ENCODE results near the gene STXBP3.
"Not testable (repeated sequence)": the region's sequence is repeated elsewhere in the genome, so short reads cannot be mapped to it uniquely, and the experiment has no call there.

Gene STXBP3, protein sequence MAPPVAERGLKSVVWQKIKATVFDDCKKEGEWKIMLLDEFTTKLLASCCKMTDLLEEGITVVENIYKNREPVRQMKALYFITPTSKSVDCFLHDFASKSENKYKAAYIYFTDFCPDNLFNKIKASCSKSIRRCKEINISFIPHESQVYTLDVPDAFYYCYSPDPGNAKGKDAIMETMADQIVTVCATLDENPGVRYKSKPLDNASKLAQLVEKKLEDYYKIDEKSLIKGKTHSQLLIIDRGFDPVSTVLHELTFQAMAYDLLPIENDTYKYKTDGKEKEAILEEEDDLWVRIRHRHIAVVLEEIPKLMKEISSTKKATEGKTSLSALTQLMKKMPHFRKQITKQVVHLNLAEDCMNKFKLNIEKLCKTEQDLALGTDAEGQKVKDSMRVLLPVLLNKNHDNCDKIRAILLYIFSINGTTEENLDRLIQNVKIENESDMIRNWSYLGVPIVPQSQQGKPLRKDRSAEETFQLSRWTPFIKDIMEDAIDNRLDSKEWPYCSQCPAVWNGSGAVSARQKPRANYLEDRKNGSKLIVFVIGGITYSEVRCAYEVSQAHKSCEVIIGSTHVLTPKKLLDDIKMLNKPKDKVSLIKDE

DNA sequence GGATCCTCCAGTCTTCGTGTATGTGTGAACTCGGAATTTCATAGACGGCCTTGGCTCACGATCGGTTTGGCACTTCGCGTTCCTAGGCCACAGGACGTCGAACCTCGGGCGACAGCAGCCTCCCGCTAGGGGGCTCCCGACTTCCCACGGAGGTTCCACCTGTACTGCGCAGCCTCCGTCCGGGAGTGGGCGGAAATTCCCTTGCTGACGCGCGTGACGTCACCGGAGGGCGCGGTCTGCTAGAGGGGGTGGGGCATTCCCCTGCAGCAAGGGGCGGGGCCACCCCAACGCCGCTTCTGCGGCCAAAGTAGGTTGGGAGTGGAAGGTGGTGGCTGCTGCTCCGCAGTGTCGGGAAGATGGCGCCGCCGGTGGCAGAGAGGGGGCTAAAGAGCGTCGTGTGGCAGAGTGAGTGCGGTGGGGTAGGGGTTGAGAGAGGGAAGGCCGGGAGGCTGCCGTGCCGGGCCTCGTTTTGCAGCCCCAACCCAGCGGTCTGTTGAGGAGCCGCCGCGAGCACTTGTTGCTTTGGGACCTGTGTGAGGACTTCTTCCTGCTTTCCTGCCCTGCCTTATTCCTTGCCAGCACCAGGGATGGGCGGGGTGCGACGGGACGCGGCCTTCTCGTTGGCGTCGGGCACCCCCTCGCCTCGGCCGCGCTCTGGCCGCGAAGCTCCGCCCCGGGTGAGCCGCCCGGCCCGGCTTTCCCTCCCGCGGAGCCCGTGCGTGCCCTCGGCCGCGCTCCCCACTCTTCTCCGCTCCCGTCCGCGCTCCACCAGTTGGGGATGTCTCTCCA, at the start of gene STXBP3:
Gene STXBP3 (plus strand): TSS at position 293 of the 789 bp plus-strand sequence. CDS start 64 bp downstream, at position 357.
- peak; percentile 97 for DNase-seq

DNA sequence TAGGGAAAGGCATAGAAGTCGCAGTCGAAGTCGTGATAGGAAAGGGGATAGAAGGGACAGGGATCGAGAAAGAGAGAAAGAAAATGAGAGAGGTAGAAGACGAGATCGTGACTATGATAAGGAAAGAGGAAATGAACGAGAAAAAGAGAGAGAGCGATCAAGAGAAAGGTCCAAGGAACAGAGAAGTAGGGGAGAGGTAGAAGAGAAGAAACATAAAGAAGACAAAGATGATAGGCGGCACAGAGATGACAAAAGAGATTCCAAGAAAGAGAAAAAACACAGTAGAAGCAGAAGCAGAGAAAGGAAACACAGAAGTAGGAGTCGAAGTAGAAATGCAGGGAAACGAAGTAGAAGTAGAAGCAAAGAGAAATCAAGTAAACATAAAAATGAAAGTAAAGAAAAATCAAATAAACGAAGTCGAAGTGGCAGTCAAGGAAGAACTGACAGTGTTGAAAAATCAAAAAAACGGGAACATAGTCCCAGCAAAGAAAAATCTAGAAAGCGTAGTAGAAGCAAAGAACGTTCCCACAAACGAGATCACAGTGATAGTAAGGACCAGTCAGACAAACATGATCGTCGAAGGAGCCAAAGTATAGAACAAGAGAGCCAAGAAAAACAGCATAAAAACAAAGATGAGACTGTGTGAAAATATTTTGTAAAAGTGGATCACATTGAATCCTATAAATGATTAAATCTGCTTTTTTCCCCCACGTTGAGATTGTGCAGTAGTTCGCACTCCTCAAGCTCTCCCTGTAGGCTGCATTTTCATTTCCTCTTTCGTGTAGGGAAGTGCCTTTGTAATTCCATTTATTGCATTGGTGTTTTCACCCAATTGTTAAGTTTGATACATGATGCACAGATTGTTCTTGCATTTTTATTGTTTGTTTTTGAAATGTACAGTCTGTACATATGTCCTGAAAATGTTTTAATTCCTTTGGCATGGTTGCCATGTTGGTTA, 46.8 kb upstream of the STXBP3 start:
- DNase-seq: no peak

DNA sequence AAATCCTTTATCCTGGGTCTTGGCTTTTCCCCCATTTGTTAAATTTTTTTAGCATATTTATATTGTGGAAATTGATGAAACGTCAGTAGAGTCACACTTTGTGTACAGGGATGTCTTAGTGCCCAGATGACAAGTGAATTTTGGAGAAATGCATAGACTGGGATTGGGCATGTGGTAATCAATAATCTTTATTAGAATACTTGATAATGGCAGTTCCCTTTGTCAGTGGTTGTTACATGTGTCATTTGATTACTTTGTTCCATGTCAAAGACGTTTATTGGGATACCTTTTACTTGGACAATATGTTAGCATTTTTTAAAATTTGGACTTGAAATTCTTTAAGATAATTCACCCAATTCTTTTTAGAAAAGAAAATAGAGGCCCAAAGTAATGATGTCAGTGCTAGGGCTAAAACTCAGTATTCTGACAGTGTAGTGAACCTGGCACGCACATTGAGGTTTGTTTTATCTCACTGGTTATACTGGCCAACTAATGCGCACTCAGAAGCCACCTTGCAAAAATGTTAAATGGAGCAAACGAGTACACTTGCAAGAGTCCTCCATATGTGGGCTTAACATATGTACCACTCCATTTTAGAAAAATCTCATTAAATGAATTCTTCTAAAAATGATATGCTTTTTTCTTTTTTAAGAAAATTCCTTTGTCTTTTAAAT, 45.2 kb upstream of the STXBP3 start:
- DNase-seq: no peak

DNA sequence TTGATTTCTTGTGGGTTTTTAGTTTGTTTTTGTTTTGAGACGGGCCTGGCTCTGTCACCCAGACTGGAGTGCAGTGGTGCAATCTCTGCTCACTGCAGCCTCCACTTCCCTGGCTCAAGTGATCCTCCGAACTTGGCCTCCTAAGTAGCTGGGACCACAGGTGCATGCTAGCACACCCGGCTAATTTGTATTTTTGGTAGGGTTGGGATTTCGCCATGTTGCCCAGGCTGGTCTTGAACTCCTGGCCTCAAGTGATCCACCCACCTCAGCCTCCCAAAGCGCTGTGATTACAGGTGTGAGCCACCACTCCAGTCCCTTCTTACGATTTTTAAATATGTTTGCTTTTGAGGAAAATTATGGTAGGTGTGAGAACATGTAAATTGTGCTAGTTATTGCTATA, 44.4 kb upstream of the STXBP3 start:
- DNase-seq: not testable (repeated sequence)

DNA sequence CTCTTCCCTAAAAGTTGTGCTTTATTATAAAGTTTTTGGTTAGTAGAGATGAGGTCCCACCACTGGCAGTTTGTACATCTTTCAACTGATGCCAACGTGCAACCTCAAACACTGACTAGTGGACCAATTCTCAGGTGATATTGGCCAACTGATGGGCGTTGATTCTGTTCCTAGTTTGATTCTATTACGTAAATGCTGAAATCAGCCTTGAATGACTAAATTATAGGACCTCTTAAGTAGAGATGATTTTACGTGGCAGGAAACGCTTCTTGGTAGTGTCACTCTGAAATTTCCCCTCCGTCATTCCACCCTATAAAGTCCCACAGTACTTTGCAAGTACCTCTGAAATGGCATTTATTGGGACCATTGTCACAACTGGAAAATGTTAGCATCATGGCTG, 42.5 kb upstream of the STXBP3 start:
- DNase-seq: no peak

DNA sequence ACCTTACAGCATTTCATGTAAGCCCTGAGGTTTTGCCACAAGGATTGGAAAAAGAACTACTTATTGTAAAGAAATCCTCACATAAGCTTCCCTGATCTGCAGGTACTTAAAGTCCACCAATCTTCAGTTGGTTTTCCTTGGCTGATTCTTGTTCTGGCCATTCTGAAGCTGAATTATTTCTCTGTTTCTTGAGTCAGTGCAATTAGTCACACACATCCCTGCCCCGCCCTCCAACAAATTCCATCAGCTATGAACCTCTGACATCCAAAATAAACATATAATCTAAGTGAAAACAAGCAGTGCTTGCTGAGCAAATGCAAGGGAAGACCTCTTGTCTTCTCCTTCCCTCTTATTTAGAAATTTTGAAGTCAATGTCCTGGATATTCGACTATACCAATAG, 42.0 kb upstream of the STXBP3 start:
- peak; percentile 51 for DNase-seq

DNA sequence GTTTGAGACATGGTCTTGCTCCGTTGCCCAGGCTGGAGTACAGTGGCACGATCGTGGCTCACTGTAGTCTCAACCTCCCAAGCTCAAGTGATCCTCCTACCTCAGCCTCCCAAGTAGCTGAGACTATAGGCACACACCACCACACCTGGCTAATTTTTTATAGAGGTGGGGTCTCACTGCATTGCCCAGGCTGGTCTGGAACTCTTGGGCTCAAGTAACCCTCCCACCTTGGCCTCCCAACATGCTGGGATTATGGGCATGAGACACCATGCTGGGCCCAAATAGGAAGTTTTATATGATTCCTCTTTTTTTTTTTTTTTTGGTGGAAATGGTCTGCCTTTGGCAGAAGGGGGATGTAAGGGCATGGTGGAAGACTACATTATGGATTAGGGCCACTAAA, 39.8 kb upstream of the STXBP3 start:
- DNase-seq: no peak

DNA sequence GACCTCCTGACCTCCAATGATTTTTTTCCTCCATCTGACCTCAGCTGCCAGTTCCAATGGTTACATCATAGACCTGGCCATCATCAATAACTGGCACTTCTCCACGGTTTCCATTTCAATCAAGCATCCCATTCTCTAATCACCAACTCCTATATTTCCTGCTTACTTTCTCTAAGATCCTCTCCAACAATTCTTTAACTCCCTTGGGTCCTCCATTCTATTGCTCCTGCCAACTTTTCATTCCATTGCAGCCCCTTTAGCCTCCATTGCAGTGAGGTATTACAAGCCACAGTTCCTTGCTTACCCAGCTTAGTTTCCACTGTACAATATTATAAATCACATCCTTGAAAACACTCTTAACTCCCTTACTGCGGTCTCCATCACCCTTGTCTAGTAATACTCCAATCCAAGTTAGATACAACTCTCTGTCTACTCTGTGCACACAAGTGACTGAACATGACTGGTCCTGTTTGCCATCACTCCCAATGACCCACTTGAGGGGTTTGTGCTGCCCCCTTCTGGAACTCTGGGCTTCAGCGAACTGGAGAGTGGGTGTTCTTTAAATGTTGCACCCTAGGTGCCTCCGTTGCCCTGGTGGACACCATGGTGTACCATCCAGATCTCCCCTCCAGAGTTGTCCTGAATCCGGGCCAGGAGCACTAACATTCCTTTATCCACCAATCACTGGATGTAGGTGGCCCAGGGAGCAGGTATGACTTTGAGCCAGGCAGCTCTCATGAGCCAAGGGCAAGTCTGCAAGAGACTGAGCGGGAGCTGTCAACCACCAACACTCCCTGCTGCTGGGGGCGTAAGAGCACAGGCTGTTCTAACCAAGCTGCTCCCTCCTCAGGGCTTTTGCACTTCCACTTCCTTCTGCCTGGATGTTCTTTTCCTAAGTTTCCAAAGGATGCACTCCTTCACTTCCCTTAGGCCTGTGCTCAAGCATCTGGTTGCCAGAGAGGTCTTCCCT, 37.5 kb upstream of the STXBP3 start:
- DNase-seq: peak; percentile 70

DNA sequence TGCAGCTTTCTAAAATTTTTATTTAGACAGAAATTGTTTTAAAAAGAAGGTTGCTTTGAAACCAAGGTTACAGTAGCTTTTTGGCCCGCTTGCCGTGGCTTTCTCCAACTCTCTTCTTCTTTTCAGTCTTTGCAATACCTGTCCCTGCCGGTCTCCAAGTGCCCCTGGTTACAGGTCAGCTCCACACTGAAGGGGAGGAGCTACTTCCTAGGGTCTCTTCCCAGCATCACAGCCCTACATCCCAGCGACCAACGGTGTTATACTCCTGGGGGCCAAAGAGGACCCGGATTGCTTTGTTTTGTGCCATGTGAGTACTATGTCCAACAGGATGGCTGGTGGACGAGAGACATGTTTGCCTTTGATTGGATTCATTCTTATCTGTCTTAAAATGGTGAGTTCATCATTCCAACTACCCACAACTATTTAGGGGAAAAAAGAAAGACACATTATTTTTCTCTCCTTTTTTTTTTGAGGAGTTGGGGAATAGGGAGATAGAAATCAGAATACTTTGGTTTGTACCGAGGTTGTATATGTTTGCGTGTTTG, 33.8 kb upstream of the STXBP3 start, which contains the start of gene FNDC7:
Gene FNDC7 (plus strand): TSS at position 303 of the 545 bp plus-strand sequence. CDS start 26 bp downstream, at position 329.
- DNase-seq: peak; percentile 26

DNA sequence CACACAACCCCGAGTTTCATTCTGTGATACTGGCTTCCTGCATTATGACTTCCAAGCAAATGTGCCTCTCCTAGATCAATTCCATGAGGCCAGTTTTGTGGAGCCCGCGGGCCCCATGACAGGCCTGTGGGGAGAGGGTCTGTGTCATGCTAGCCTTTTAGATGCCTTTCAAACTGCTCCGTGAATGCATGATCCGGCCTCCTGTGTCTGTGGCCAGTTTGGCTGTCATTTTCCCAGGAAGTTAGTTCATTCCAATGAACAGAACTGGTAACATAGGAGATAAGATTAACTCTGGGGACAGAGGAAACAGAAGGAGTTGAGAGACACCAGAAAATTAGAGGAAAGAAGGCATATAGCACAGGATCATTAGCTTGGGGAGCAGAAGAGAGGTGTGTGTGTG, 30.5 kb upstream of the STXBP3 start:
- no peak for DNase-seq

DNA sequence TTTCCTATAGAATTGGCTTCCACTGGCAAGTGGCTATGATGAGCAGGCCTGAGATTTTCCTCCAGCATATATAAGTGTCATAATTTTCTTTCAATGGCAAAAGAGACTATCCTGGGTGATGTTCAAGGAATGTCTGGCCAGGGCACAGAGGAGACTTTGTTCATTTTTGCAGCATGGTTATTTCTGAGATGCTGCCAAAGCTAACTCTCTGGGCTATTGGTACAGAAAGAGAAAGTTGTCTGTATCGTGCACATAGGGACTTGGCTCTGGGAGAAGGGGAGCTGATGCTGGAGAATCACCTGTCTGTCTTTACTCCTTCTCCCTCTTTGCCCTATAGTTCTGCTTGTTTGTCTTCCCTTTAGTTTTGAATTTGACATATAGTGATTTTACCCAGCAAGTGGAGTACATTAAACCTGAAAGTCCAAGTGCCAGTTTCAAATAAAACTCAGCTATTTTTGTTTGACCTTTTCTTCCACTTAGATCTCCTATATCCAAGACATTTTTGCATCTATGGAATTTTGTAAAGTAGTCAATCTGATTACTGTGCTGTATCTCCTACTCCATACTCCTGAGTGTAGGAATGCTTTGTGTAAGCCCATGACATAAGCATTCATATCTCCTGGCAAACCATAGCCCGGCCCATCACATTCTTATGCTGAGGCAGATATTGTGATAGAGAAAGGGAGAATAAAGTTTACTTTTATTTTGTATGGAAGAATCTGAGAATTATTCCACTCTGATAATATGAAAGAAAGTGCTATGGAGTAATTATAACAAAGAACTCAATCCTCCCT, 29.8 kb upstream of the STXBP3 start:
- no peak for DNase-seq

DNA sequence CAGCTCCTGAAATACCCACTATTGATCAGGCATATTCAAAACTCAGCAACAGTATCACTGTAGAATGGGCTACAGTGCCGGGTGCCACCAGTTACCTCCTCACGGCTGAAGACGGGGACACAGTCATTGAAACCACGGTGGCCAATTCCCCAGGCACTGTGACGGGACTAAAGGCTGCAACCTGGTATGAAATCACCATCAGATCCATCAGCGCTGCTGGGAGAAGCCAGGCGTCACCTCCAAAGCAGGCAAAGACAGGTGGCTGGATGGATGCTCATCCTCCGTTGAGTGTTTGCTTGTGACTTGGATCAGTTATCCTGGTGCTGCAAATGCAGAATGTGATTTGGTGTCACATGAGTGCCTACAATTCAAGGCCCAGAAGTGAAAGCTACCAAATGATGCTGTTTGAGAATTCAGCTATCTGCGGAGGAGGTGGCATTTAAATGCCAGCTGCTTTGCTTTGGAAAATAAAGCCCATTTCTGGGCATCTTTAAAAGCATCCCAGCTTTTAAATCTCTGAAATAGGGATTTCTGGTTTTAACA, 28.6 kb upstream of the STXBP3 start:
- no peak for DNase-seq

DNA sequence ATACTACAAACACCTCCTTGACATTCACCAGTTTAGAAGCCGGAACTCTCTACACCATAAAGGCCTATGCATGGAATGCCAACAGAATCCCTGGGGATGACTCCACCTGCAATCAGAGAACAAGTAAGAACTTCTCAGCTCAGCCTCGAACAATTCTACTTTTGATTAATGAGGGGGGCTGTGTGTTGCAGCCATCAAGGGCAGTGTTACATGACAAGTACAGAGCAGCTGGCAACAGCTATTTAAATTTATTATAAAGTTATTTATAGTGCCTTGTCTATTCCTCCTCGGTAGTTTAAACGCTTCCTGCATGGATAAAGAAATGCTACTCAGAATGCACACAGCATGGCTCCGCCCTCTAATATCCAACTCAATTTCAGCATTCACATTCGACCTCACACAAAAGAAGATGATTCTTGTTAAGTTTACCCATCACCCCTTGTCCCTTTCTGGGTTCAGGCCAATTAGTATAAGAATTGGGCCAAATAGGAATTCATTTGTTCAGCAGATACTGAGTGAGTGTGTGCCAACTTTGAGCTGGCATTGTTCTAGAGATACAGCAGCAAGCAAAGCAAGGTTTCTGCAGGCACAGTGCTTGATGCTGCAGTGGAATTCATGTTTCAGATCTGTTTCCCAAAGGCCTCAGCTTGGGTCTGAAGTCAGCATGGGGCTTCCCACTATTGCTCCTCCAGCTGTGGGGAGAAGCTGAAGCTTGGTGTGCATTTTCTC, 27.4 kb upstream of the STXBP3 start:
- DNase-seq: peak; percentile 18

DNA sequence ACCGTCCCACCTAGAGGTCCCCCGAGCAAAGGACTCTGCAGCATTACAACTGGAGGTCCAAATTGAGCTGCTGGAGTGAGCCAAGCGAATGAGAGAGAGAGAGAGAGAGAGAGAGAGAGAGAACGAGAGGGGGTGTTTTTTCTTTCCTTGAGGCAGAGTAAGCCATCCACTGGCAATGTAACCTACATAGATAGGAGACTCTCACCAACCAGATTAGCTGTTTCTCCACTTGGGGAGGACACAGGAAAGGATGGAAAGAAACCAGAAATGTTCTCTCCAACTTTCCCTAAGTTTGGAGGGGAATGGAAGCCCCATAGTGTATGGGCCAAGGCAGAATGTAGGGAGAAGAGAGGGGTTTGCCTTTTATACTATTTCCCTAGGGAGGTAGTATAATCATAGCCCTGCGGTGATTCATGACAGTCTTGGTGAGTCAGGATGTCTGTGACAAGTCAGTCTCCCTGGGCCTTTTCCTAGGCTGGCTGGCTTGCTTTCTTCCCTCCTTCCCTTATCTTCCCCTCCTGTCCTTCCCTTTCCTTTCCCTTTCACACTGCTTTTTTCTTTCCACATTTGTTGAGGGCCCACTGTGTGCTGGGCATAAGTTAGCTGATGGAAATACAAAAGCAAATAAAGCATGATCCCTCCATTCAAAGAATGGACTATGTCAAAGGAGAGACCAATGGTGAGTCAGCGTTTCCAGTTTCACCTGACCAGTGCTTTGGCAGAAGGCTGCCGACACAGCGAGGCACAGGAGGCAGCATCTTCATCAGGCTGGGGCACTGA, 26.6 kb upstream of the STXBP3 start:
- peak; percentile 90 for DNase-seq

DNA sequence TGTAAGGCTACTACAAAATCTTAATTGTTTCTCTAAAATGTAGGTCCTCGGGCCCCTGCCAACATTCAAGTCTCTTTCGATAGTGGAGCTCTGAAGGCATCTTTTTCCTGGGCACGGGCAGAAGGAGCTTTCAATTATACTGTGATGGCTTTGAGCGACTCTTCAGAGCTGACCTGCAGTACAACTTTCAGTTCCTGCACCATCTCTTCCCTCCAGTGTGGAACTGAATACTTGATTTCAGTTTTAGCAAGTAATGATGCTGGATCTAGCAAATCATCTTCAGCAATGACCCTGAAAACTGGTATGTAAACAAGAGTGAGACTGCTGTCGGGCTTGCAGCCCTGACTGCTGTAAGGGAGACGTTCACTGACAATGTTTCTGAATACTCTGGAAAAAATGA, 24.2 kb upstream of the STXBP3 start:
- no peak for DNase-seq

DNA sequence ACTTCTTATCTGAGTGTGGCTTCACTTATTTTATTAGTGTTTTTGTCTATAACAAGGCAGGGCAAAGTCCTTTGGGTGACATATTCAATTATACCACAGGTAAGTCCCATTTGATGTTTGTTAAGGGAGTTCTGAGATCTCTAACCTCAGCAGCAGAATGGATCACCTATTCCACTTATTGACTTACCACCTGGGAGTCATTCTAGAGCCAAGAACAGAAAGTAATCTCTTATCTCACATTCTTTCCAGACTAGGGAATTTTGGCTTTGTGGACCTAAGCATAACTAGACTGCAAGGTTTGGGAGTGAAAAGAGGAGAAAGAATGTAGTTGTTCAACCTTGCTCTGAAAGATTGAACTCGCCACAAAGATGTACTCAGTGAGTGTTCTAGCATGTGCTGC, 20.6 kb upstream of the STXBP3 start:
- DNase-seq: no peak

DNA sequence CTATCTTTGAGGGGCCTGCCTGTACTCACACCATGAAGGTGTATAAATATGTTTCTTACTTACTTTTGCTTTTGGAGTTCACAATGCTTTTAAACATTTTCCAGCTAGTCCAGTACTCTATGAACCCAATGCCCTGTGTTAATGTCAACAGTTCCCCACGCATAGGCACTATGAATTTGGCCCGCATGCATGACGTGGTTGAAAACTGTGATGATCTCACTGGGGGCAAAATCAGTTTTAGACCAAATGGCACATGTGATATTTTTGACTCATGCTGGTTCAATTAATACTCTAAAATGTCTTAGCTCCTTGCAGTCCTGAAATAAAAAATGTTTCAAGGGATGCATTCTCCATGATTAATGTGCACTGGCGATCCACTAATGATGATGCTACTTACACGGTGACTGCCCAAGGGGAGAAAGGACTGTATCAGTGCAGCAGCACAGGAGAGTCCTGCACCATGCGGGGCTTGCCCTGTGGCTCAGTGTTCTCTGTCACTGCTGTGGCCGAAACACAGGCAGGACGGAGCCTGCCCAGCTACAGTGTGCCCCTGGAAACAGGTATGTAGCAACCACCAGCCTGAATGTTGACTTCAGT, 18.0 kb upstream of the STXBP3 start:
- DNase-seq: no peak

Data from fibroblast of upper back skin (primary cell).